Stimulated activated effector memory CD8-positive, alpha-beta T cell treated with anti-CD3 and anti-CD28 coated beads, Interleukin-12 subunit alpha, Interleukin-12 subunit beta, amount 100 ng/mL, for 72 hours (primary cell): ENCODE data around the gene ESYT2.
"Not testable (repeated sequence)": the region's sequence is repeated elsewhere in the genome, so short reads cannot be mapped to it uniquely, and the experiment has no call there.

Experiments
- ATAC-seq: fragments of 150-1000 bp; cut with Tn5 transposase; 2 replicates; pipeline ENCODE4 v1.10.0; 2021
- DNase-seq, 2 donors: peaks; one replicate each; pipeline ENCODE4 v3.0.0; 2021 to 2022; ENCODE audit warnings: low spot score in 2 of 2
- H3K27ac Mint-ChIP-seq: one replicate; pipeline ENCODE4 v1.8.0; 2022; ENCODE audit warnings: mild to moderate bottlenecking, mixed read lengths
- H3K36me3 Mint-ChIP-seq: one replicate; pipeline ENCODE4 v1.8.0; 2022; ENCODE audit warnings: mild to moderate bottlenecking, mixed read lengths
- H3K4me1 Mint-ChIP-seq: one replicate; pipeline ENCODE4 v1.8.0; 2022; ENCODE audit warnings: mixed read lengths
- H3K4me3 Mint-ChIP-seq: one replicate; pipeline ENCODE4 v1.8.0; 2022; ENCODE audit warnings: mild to moderate bottlenecking, mixed read lengths
- H3K9me3 Mint-ChIP-seq: one replicate; pipeline ENCODE4 v1.8.0; 2022; ENCODE audit warnings: mixed read lengths

Gene ESYT2

DNA sequence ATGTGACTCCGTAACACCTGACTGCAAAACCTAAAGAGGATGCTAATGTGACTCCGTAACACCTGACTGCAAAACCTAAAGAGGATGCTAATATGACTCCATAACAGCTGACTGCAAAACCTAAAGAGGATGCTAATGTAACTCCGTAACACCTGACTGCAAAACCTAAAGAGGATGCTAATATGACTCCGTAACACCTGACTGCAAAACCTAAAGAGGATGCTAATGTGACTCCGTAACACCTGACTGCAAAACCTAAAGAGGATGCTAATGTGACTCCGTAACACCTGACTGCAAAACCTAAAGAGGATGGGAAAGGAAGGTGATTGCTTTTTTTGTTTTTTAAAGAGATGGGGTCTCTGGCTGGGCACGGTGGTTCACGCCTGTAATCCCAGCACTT lies 9.9 kb upstream of the ESYT2 start:
- not testable (repeated sequence) for DNase-seq, H3K9me3 Mint-ChIP-seq, H3K36me3 Mint-ChIP-seq, H3K4me3 Mint-ChIP-seq, ATAC-seq, H3K27ac Mint-ChIP-seq
- H3K4me1 Mint-ChIP-seq, result peaks cover 15% of the 10 kb centered on the region

DNA sequence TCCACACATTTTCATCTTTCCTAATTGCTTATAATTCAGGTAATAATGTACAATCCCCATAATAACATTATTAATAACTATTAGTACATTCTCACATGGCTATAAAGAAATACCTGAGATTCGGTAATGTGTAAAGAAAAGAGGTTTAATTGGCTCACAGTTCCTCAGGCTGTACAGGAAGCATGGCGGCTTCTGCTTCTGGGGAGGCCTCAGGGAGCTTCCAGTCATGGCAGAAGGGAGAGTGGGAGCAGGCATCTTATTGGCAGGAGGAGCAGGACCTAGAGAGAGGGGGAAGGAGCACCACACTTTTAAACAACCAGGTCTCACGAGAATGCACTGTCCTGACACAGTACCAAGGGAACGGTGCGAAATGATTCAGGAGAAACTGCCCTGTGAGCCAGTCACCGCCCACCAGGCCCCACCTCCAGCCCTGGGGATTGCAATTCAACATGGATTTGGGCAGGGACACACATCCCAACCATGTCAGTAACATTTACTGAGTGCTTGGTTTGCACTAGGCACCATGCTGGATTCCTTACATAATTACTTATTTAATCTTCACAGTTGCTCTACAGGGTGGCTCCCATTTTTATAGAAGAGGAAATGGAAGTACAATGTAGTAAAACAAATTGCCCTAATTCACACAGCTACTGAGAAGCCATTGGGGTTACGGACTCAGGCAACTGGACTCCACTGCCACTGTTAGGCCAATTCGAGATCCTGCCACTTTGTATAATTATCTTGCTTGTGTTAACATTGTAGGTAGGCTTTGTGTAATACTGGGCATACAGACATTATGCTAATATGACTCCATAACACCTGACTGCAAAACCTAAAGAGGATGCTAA lies 8.7 kb upstream of the ESYT2 start:
- Mint-ChIP-seq H3K36me3 (no peaks in the 10 kb centered on the region), H3K4me1 (peaks cover 9% of the 10 kb centered on the region), H3K27ac (no peak overlapping the region), H3K4me3 (no peak overlapping the region), H3K9me3 (no peaks in the 10 kb centered on the region)
- DNase-seq (no peak), ATAC-seq (no peak)

DNA sequence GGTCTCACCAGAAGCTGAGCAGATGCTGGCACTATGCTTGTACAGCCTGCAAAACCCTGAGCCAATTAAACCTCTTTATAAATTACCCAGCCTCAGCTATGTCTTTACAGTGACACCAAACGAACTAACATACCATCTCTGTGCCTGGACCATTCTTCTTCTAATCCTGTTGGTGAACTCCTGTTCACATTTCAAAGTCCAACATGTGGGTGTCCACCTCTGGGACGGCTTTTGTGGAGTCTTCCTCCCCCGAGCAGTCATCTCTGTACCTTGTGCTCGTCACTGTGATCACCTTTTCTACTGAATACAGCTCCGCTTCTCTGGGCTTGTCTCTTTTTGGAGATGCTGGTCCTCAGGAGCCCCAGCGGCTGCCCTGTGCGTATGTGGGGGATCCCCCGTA lies 7.4 kb upstream of the ESYT2 start:
- H3K4me3 Mint-ChIP-seq, result no peak overlapping the region
- no peak overlapping the region for H3K27ac Mint-ChIP-seq

DNA sequence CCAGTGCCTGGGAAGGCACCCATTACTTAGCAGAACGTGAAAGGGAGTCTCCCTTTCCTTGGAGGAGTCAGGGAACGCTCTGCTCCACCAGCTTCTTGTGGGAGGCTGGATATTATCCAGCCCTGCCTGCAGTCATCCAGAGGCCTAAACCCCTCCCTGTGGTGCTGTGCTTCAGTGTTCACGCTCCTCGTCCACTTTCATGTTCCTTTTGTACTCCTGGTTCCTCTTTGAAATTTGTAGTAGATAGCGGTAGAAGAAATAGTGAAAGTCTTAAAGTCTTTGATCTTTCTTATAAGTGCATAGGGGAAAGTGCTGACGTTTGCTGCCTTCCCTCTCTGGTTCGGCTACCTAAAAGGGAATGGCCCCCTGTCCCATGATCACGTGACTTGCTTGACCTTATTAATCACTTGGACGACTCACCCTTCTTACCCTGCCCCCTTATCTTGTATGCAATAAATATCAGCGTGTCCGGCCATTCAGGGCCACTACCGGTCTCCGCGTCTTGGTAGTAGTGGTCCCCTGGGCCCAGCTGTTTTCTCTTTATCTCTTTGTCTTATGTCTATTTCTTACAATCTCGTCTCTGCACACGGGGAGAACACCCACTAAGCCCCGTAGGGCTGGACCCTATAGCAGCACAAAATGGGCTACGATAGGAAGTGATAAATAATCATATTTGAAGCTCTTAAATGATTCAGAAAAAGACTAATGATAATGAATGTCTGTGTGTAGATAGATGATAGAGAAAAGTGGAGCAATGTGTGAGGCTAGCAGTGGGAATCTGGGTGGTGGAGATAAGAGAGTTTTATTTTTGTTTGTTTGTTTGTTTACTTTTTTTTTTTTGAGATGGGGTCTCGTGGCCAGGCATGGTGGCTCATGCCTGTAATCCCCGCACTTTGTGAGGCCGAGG lies 5.8 kb upstream of the ESYT2 start:
- no peaks in the 10 kb centered on the region for H3K9me3 Mint-ChIP-seq
- H3K4me3 Mint-ChIP-seq, result no peak overlapping the region
- H3K4me1 Mint-ChIP-seq, result peaks cover 18% of the 10 kb centered on the region
- DNase-seq (no peak), ATAC-seq (no peak)
- H3K36me3 Mint-ChIP-seq, result no peaks in the 10 kb centered on the region
- no peak overlapping the region for H3K27ac Mint-ChIP-seq

More for the DNA sequence above, 7.4 kb upstream of the ESYT2 start:
- no peak for DNase-seq
- Mint-ChIP-seq H3K9me3 (no peaks in the 10 kb centered on the region), H3K36me3 (no peaks in the 10 kb centered on the region), H3K4me1 (peaks cover 9% of the 10 kb centered on the region)
- ATAC-seq, result no peak

DNA sequence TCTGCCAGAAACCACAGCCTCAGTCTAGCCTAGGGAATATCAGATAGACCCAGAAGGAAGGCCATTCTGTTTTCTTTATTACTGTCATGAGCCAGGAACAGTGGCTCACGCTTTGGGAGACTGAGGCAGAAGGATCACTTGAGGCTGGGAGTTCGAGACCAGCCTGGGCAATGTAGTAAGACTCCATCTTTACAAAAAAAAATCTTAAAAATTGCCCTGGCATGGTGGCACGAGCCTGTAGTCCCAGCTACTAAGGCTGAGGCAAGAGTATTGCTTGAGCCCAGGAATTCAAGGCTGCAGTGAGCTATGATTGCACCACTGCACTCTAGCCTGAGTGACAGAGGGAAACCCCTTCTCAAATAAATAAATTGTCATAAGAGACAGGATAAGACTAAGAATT lies 3.7 kb upstream of the ESYT2 start:
- no peak overlapping the region for H3K27ac Mint-ChIP-seq
- peaks cover 22% of the 10 kb centered on the region for H3K4me1 Mint-ChIP-seq

DNA sequence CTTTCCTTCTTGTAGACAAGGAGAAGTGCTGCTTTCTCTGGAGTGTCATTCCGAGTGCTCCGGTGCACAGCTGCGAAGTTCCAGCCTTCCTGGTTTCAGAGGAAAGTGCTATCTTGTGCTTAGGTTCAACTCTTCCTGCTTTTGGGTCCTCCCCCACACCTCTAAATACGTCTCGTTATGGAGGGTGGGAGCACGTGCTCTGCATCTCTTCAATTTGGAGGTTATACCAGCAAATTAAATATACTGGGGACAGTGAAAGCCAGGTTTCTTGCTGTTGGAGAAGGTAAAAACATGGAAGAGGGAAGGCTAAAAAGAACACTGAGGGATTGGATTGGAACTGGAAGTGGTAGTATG lies 2.4 kb upstream of the ESYT2 start:
- Mint-ChIP-seq H3K9me3 (no peaks in the 10 kb centered on the region), H3K27ac (no peak overlapping the region), H3K4me3 (no peak overlapping the region), H3K36me3 (peaks cover 15% of the 10 kb centered on the region), H3K4me1 (peaks cover 31% of the 10 kb centered on the region)
- no peak for DNase-seq
- no peak for ATAC-seq

More for the DNA sequence above, 3.7 kb upstream of the ESYT2 start:
- DNase-seq (no peak), ATAC-seq (no peak)
- H3K36me3 Mint-ChIP-seq, result peaks cover 2% of the 10 kb centered on the region
- no peak overlapping the region for H3K4me3 Mint-ChIP-seq
- H3K9me3 Mint-ChIP-seq, result no peaks in the 10 kb centered on the region

DNA sequence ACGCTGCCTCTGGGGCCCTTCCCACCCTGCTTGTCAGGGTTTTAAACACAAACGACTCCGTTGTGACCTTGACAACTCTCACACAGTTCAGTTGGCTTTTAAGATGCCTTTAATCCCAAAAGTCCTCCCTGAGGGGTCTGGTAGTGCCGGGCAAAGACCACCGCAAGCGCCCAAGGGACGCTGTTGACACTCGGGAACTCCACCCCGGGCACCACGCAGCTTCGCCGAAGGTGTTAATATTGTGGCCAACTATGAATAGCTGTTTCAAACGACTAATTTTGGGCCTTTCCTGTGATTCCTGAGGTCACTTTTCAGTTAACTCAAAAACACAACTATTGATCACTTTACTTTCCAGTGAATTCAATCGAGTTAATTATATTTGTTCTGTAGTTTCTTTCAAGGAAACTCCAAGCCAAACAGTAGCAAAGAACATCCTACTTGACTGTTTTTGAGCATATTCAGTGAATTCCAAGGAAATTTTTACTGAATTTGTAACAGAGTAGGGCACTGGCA lies 958 bp upstream of the ESYT2 start:
- DNase-seq, result no peak
- ATAC-seq, result no peak
- no peaks in the 10 kb centered on the region for H3K9me3 Mint-ChIP-seq
- peak overlapping the region; percentile 89 for H3K27ac Mint-ChIP-seq
- H3K36me3 Mint-ChIP-seq, result peaks cover 27% of the 10 kb centered on the region
- peak overlapping the region; percentile 77 for H3K4me3 Mint-ChIP-seq
- H3K4me1 Mint-ChIP-seq, result peaks cover 37% of the 10 kb centered on the region

DNA sequence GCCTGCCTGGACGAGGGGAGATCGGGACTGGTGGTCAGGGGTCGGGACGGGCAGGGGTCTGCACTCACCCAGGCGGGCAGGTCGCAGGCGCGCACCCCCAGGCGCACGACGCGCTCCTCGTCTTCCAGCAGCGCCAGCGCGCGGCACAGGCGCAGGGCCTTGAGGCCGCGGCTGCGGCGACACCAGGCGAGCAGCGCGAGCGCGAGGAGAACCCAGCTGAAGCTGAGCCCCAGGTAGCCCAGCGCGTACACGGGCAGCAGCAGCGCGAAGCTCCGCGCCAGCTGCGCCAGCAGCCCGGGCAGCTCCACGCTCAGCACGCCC lies 328 bp downstream of the ESYT2 start:
- H3K27ac Mint-ChIP-seq, result no peak overlapping the region
- peaks cover 50% of the 10 kb centered on the region for H3K4me1 Mint-ChIP-seq
- ATAC-seq (peak; percentile 79), DNase-seq (peak in 1 of 2 donors; percentile 10)
- H3K4me3 Mint-ChIP-seq, result peak overlapping the region; percentile 77
- no peaks in the 10 kb centered on the region for H3K9me3 Mint-ChIP-seq
- peaks cover 27% of the 10 kb centered on the region for H3K36me3 Mint-ChIP-seq

DNA sequence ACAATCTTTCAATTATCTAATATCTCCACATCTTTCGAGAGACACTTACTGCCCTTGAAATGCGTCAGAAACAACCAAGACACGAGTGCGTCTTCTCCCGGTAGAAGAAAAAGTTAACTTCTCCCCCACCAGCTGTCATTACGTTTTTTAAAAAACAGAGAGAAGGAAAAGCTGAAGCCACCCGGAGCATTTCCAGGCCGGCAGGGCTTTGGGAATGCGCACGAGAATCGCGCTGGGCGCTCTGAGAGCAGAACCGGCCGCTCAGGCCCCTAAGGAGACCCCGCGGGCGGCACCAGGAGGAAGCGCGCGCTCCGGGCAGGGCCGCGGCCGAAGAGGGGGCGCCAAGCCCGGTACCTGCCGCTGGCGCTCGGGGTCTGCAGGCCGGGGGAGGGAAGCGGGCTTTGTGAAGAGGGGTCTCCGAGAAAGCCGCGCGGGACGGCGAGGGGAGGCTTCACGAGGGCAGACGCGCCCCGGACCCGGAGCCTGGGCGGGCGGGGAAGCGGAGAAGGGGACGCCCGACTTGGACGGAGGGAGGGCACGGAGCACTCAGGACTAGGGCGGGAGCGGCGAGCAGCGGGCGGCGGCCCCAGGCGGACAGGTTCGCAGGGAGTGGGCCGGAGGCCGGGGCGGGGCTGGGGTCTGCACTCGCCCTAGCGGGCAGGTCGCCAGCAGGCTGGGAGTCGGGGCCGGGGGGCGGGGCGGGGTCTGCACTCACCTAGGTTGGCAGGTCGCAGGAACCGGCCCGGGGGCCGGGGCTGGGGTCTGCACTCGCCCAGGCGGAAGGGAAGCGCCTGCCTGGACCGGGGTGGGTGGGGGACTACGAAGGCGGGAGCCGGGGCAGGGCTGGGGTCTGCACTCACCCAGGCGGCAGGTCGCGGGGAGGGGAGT lies 932 bp downstream of the ESYT2 start:
- DNase-seq (peak; percentile 27 to 73), ATAC-seq (no peak)
- Mint-ChIP-seq H3K4me1 (peaks cover 51% of the 10 kb centered on the region), H3K4me3 (peak overlapping the region; percentile 77), H3K36me3 (peaks cover 27% of the 10 kb centered on the region), H3K27ac (peak overlapping the region; percentile 6), H3K9me3 (no peaks in the 10 kb centered on the region)

DNA sequence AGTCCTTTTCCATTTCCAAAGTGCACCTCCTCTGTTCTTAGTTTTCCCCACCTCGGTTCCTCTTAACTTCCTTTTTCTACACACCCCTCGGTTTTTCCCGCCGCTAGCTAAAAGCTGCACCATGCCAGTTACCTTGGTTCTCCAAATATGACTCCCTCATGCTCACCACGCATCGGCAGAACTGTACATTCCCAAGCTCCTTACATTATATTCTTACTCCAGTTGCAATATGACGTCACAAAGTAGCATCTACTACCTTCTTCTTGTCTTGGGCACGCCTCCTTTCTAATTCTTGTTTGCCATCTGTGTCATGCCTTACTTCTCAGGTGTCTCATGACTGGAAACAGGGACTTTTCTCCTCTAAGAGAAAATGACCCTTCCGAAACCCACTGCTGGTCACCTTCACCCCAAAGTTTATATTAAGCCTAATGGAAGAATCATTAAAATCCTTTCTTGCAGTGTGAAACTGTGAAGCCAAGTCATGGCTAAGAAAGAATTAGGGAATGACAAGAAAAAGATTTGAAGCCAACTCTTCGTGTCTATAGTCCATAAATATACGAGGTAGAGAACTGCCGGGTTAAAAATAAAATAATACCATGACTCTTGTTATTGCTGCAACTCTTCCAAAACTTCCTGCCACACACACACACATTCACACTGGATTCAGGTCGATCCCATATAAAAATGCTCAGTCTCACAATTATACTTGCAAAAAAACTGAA lies 1.7 kb downstream of the ESYT2 start:
- no peak for DNase-seq
- peak overlapping the region; percentile 77 for H3K4me3 Mint-ChIP-seq
- peak overlapping the region; percentile 6 for H3K27ac Mint-ChIP-seq
- H3K9me3 Mint-ChIP-seq, result no peaks in the 10 kb centered on the region
- no peak for ATAC-seq
- peaks cover 51% of the 10 kb centered on the region for H3K4me1 Mint-ChIP-seq
- peaks cover 27% of the 10 kb centered on the region for H3K36me3 Mint-ChIP-seq

DNA sequence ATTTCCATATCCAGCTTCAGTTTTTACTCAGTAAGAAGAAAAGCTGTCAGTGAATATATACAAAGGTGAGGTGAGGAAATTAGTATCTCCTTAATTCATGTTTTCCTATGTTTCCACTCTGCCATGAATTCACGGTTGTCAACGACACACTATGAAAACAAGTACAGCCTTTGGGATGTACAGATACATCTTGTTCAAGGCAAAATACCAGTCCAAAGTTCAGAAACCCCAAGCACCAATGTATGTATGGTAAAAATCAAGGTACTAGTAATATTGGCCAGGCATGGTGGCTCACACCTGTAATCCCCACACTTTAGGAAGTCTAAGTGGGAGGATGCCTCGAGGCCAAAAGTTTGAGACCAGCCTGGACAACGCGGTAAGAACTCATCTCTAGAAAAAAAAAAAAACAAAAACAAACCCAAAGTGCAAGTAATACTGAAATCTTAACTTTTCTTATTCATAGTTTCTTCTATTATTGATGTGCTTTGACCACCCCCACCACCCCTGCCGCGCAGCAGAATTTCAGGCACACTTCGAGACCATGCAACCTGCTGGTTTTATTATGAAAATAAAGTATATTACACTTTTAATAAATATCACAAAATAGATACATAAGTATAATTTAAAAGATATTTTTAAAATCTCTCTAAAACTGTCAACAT lies 3.5 kb downstream of the ESYT2 start:
- Mint-ChIP-seq H3K4me3 (peak overlapping the region; percentile 47), H3K27ac (peak overlapping the region; percentile 30), H3K36me3 (peaks cover 27% of the 10 kb centered on the region), H3K9me3 (no peaks in the 10 kb centered on the region), H3K4me1 (peaks cover 53% of the 10 kb centered on the region)
- ATAC-seq, result no peak
- DNase-seq, result no peak

DNA sequence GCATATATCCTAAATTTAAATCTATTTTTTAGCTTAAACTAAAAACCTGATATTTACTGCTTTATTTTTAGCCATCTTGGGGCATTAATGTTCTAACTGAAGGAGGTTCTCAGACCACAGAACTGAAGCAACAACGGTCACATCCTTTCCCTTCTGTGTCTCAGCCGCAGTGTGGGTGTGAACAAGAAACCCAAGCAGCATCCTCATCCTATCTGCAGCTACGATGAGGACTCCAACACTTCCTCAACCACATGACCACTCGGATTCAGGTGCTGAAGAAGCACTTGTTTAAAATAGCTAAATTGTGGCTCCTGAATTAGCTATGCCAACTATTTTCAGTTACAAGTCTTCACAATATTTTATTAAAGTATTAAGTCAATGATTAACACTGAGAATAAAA lies 5.3 kb downstream of the ESYT2 start:
- Mint-ChIP-seq H3K27ac (no peak overlapping the region), H3K36me3 (peaks cover 27% of the 10 kb centered on the region), H3K4me1 (peaks cover 59% of the 10 kb centered on the region), H3K9me3 (no peaks in the 10 kb centered on the region), H3K4me3 (peak overlapping the region; percentile 39)
- DNase-seq (peak; percentile 27 to 72), ATAC-seq (peak; percentile 87)

DNA sequence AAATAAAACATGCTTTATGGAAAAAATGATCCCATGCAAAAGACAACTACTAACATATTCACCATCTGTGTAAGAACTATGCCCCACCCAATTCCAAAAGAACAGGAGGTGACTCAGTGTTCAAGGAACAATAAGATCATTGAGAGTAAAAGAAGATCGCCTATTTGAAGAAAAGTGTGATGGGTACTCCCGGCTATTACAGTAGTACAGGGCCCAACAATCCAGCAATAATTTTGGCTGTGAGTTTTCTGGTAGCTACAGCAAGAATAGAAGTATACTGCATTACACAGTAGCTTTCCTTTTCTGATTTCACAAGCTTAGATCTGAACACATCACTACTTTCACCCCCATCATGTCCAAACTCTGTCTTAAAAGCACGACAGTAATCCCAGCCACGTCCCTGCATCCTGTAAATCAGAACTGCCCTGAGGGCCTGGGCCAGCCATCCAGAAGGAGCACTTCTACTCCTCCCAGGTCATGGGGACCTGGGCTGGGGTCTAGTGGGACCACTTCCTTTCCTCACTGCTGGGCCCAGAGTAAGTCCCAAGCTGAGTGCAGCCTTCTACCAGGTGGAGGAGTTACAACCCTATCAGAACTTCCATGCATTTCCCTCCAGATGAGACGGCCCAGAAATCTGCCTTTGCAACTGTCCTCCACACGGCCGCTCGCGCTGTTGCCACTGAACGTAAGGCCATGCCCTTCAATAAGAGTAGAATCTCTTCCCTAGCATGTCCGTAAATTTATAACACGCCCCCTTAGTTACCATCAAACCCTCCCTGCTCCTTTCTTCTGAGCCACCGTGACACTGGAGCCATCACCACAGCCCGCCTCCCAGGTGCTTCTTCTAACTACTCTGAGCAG lies 7.9 kb downstream of the ESYT2 start:
- Mint-ChIP-seq H3K27ac (peak overlapping the region; percentile 77), H3K4me3 (peak overlapping the region; percentile 74), H3K36me3 (peaks cover 24% of the 10 kb centered on the region), H3K9me3 (no peaks in the 10 kb centered on the region), H3K4me1 (peaks cover 73% of the 10 kb centered on the region)
- DNase-seq, result no peak
- peak; percentile 14 for ATAC-seq
